Activated B cell treated with CpG ODN at 0.5 μM for 24 hours (primary cell): ENCODE results near the gene WDR62. TPM values are rescaled to one million over a fixed set of nuclear protein-coding genes. Genes with fewer than 3 reads are reported as not detected.

ENCODE experiments used
- ATAC-seq: fragments of 200-7000 bp; cut with Tn5 transposase; one replicate; pipeline ENCODE4 v1.10.0; 2021; ENCODE audit warnings: low read depth, mild to moderate bottlenecking, moderate library complexity
- CTCF ChIA-PET: fragments of 350-600 bp; sonication (Branson Sonifier 250); formaldehyde crosslinking; loops from one replicate; lab custom pipeline; 2021; ENCODE audit warnings: antibody characterized with exemption; lab: Charles Lee
- POLR2A ChIA-PET: fragments of 350-600 bp; sonication (Branson Sonifier 250); formaldehyde crosslinking; loops from one replicate; lab custom pipeline; 2021; ENCODE audit warnings: antibody characterized with exemption; lab: Charles Lee
- DNase-seq: peaks from one replicate; pipeline ENCODE4 v3.0.0; 2022
- H3K27ac Mint-ChIP-seq: one replicate; pipeline ENCODE4 v1.8.0; 2020; ENCODE audit warnings: mixed read lengths
- H3K27me3 Mint-ChIP-seq: one replicate; pipeline ENCODE4 v1.8.0; 2021; ENCODE audit warnings: mixed read lengths
- H3K36me3 Mint-ChIP-seq: one replicate; pipeline ENCODE4 v1.8.0; 2021; ENCODE audit warnings: low read depth, mixed read lengths
- H3K4me1 Mint-ChIP-seq: one replicate; pipeline ENCODE4 v1.8.0; 2021; ENCODE audit warnings: mixed read lengths
- H3K4me3 Mint-ChIP-seq: one replicate; pipeline ENCODE4 v1.8.0; 2020; ENCODE audit warnings: mild to moderate bottlenecking, mixed read lengths
- H3K9me3 Mint-ChIP-seq: one replicate; pipeline ENCODE4 v1.8.0; 2020; ENCODE audit warnings: mixed read lengths
- intact Hi-C: fragments of 100-400 bp; cut with micrococcal nuclease; formaldehyde crosslinking; loops from one replicate; pipeline ENCODE4 v1.15.1; 2024
- total RNA-seq: library from RNA; stranded (reverse); gene quantifications from 2 replicates; pipeline ENCODE4 v1.2.3, GENCODE V29; 2022
- TF ChIP-seq, protein P1 (sequence below): fragments of 200-600 bp; IDR thresholded peaks from one replicate; pipeline ENCODE4 v1.8.0; 2022; ENCODE audit warnings: antibody characterized with exemption, mild to moderate bottlenecking

WDR62 gene
- total RNA-seq, 1 donor from 2014 or later: 3.3 TPM

GRCh38 chr19:36097036-36097435 is 42.3 kb downstream of the WDR62 start:
- Mint-ChIP-seq H3K4me1 (no peaks in the 10 kb centered on the region), H3K27me3 (no peaks in the 10 kb centered on the region), H3K9me3 (no peaks in the 10 kb centered on the region), H3K36me3 (no peaks in the 10 kb centered on the region), H3K27ac (no peak overlapping the region), H3K4me3 (no peak overlapping the region)
- ATAC-seq (no peak), DNase-seq (no peak)
- intact Hi-C loops: no loop called here
- POLR2A ChIA-PET: no interaction called here
- CTCF ChIA-PET: no interaction called here
- TF ChIP-seq, protein P1, sequence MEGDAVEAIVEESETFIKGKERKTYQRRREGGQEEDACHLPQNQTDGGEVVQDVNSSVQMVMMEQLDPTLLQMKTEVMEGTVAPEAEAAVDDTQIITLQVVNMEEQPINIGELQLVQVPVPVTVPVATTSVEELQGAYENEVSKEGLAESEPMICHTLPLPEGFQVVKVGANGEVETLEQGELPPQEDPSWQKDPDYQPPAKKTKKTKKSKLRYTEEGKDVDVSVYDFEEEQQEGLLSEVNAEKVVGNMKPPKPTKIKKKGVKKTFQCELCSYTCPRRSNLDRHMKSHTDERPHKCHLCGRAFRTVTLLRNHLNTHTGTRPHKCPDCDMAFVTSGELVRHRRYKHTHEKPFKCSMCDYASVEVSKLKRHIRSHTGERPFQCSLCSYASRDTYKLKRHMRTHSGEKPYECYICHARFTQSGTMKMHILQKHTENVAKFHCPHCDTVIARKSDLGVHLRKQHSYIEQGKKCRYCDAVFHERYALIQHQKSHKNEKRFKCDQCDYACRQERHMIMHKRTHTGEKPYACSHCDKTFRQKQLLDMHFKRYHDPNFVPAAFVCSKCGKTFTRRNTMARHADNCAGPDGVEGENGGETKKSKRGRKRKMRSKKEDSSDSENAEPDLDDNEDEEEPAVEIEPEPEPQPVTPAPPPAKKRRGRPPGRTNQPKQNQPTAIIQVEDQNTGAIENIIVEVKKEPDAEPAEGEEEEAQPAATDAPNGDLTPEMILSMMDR: no peak

DNA sequence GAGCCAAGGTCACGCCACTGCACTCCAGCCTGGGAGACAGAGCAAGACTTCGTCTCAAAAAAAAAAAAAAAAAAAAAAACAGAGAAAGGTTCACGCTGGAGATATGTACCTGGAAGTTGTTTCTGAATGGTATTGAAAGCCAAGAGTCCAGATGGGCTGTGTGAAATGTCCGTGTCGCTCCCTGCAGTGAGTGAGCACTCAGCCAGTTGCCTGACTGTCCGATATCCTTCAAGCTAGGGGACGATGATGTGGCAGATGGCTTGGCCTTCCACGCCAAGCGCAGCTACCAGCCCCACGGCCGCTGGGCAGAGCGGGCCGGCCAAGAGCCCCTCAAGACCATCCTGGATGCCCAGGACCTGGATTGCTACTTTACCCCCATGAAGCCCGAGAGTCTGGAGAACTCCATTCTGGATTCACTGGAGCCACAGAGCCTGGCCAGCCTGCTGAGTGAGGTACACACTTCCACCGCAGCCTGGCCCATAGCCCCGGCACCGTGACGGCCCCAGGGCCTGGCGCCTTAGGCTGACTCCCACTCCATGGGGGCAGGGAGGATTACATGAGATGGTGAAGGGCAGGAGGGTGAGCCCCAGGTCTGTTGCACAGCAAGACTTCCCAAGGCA is 44.6 kb downstream of the WDR62 start:
- H3K36me3 Mint-ChIP-seq: no peaks in the 10 kb centered on the region
- H3K9me3 Mint-ChIP-seq: no peaks in the 10 kb centered on the region
- ChIA-PET CTCF (no interaction called here), POLR2A (no interaction called here)
- no peaks in the 10 kb centered on the region for H3K4me1 Mint-ChIP-seq
- TF ChIP-seq, protein P1: no peak
- H3K4me3 Mint-ChIP-seq: no peak overlapping the region
- H3K27me3 Mint-ChIP-seq: no peaks in the 10 kb centered on the region
- H3K27ac Mint-ChIP-seq: no peak overlapping the region
- ATAC-seq: no peak
- intact Hi-C loops: no loop called here
- DNase-seq: no peak

DNA sequence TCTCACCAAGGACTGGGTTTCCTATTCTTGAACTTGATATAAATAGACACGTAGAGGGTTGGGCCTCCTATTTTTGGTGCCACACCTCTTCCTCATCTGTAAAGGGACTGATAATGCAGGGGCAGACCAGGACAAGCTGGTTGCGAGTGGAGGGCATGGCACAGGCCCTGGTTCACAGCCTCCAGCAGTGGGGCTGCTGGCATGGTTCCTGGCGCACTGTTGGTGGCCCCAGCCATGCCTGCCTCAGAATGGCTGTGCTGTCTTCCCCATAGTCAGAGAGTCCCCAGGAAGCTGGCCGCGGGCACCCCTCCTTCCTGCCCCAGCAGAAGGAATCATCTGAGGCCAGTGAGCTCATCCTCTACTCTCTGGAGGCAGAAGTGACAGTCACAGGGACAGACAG is 45.8 kb downstream of the WDR62 start:
- ATAC-seq (no peak), DNase-seq (no peak)
- H3K27ac Mint-ChIP-seq: no peak overlapping the region
- H3K36me3 Mint-ChIP-seq: no peaks in the 10 kb centered on the region
- H3K4me1 Mint-ChIP-seq: no peaks in the 10 kb centered on the region
- no peaks in the 10 kb centered on the region for H3K27me3 Mint-ChIP-seq
- H3K9me3 Mint-ChIP-seq: no peaks in the 10 kb centered on the region
- intact Hi-C loops: no loop called here
- no peak overlapping the region for H3K4me3 Mint-ChIP-seq
- ChIA-PET POLR2A (no interaction called here), CTCF (no interaction called here)
- TF ChIP-seq, protein P1: no peak

DNA sequence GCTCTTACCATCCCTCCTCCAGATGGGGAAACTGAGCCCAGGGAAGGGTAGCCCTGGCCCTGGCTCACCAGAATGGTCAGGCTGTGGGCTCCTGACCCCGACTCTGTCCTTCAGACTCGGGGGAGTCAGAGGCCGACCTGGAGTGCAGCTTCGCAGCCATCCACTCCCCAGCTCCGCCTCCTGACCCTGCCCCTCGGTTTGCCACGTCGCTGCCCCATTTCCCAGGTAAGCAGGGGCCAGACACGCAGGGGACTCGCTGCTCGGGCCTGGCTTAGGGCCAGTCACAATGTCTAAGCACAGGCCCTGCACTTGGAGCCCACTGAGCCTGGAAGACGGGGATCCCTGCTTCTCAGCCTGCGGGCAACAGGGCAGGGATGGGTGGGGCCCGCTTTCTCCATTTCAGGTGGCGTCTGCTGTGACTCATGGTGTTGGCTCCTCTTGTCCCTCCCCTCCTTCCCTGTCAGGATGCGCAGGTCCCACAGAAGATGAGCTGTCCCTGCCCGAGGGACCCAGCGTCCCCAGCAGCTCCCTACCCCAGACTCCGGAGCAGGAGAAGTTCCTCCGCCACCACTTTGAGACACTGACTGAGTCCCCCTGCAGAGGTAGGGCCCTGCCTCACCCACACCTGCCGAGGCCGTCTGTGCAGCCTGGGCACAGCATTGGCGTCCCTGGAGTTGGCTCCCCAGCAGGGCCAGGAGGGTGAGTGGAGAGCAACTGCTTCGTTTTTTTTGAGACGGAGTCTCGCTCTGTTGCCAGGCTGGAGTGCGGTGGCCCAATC is 47.0 kb downstream of the WDR62 start:
- Mint-ChIP-seq H3K36me3 (no peaks in the 10 kb centered on the region), H3K4me3 (no peak overlapping the region), H3K27ac (no peak overlapping the region), H3K9me3 (no peaks in the 10 kb centered on the region), H3K4me1 (no peaks in the 10 kb centered on the region), H3K27me3 (no peaks in the 10 kb centered on the region)
- ChIA-PET POLR2A (no interaction called here), CTCF (no interaction called here)
- ATAC-seq: no peak
- DNase-seq: no peak
- TF ChIP-seq, protein P1: no peak
- intact Hi-C loops: no loop called here

DNA sequence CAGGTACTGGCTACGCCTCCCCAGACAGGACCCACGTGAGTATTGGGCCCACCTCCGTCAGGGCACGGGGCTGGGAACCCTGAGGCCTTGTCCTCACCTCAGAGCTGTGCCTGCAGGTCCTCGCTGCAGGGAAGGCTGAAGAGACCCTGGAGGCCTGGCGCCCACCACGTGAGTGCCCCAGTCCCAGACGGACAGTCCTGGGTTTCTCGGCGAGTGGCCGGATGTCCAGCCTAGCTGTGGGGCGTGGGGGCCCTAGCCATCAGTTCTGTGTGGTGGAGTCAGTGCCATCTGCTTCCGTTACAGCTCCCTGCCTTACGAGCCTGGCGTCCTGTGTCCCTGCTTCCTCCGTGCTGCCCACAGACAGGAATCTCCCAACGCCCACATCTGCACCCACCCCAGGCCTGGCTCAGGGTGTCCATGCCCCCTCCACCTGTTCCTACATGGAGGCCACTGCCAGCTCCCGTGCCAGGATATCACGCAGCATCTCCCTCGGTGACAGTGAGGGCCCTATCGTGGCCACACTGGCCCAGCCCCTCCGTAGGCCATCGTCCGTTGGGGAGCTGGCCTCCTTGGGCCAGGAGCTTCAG is 48.4 kb downstream of the WDR62 start:
- Mint-ChIP-seq H3K4me1 (no peaks in the 10 kb centered on the region), H3K9me3 (no peaks in the 10 kb centered on the region), H3K4me3 (no peak overlapping the region), H3K27me3 (no peaks in the 10 kb centered on the region), H3K36me3 (no peaks in the 10 kb centered on the region), H3K27ac (no peak overlapping the region)
- intact Hi-C loops: no loop called here
- ATAC-seq (no peak), DNase-seq (no peak)
- TF ChIP-seq, protein P1: no peak
- ChIA-PET POLR2A (no interaction called here), CTCF (no interaction called here)
